Gastrocnemius medialis (tissue), 4 donors: ENCODE results near the gene AASDH.

Experiments
- CTCF ChIP-seq, 5 experiments: fragments of 450-650 bp in 3 of 5; fragments of 200-600 bp in 2 of 5; sonication (generic) in 2 of 5; IDR thresholded peaks in 4 of 5; conservative IDR thresholded peaks in 1 of 5; 1 replicate in 4 of 5; 2 replicates in 1 of 5; pipeline ENCODE4 v1.5.1; 2016 to 2019; ENCODE audit warnings: antibody characterized with exemption in 5 of 5, mild to moderate bottlenecking in 3 of 5, moderate library complexity in 3 of 5
- POLR2A ChIP-seq, 2 donors: fragments of 450-650 bp; IDR thresholded peaks; one replicate each; pipeline ENCODE4 v1.6.1; 2017; ENCODE audit warnings: antibody characterized with exemption in 2 of 2, mild to moderate bottlenecking in 2 of 2, moderate library complexity in 2 of 2

GRCh38 chr4:56424176-56424575 is 36.9 kb upstream of the AASDH start:
- TF ChIP-seq CTCF (IDR thresholded peaks at IDR 0.05 in 4 of 5, conservative IDR thresholded peaks at IDR 0.05 in 1 of 5) = no peak
- no peak for TF ChIP-seq POLR2A (IDR thresholded peaks at IDR 0.05)
